ENCODE data around the gene RAB11B. TPM values are rescaled to one million over a fixed set of nuclear protein-coding genes. Genes with fewer than 3 reads are reported as not detected.

RAB11B gene
- total and polyA plus RNA-seq, 4 donors: 27.3 to 91.2 (median 45.0) TPM

GRCh38 chr19:8396563-8397203 is 6.5 kb downstream of the RAB11B start (continued):
- TF ChIP-seq FOXA2 (IDR thresholded peaks at IDR 0.05): no peak

GRCh38 chr19:8397271-8397670 is 7.1 kb downstream of the RAB11B start:
- peak overlapping the region in 1 of 2 donors; percentile 1 for H3K27ac ChIP-seq (ENCODE audit: low read depth in 1 of 2, low read length in 2 of 2)
- peaks cover under 1 to 19% (median 11%) of the 10 kb centered on the region in 4 donors for H3K36me3 ChIP-seq (ENCODE audit: control insufficient read depth in 4 of 4, insufficient read depth in 3 of 4, low read depth in 1 of 4, low read length in 3 of 4)
- no peaks in the 10 kb centered on the region for H3K9me3 ChIP-seq (ENCODE audit: control insufficient read depth in 4 of 4, low read length in 3 of 4)
- H3K27me3 ChIP-seq (ENCODE audit: control insufficient read depth in 4 of 4, insufficient read depth in 4 of 4, low read length in 3 of 4): no peaks in the 10 kb centered on the region
- H3K4me1 ChIP-seq (ENCODE audit: control insufficient read depth in 4 of 4, insufficient read depth in 4 of 4, low read length in 3 of 4): peaks cover 11 to 46% (median 32%) of the 10 kb centered on the region in 4 donors
- H3K4me3 ChIP-seq (ENCODE audit: low read depth in 1 of 3, low read length in 3 of 3): no peak overlapping the region
- 67% methylated on average over 7 of the region's 7 CpGs for WGBS
- no peak for DNase-seq (ENCODE audit: low spot score)
- no peak for TF ChIP-seq RAD21 (IDR thresholded peaks at IDR 0.05)
- no peak overlapping the region for H3K9ac ChIP-seq (ENCODE audit: low read depth in 1 of 2, low read length in 2 of 2)

- no peak for DNase-seq (ENCODE audit: low spot score)
- Histone ChIP-seq H3K4me3 (ENCODE audit: low read depth in 1 of 3, low read length in 3 of 3) (no peak overlapping the region), H3K27me3 (ENCODE audit: control insufficient read depth in 4 of 4, insufficient read depth in 4 of 4, low read length in 3 of 4) (no peaks in the 10 kb centered on the region), H3K4me1 (ENCODE audit: control insufficient read depth in 4 of 4, insufficient read depth in 4 of 4, low read length in 3 of 4) (peaks cover 9 to 41% (median 30%) of the 10 kb centered on the region in 4 donors), H3K36me3 (ENCODE audit: control insufficient read depth in 4 of 4, insufficient read depth in 3 of 4, low read depth in 1 of 4, low read length in 3 of 4) (peaks cover 6 to 21% (median 12%) of the 10 kb centered on the region in 4 donors), H3K9me3 (ENCODE audit: control insufficient read depth in 4 of 4, low read length in 3 of 4) (no peaks in the 10 kb centered on the region), H3K9ac (ENCODE audit: low read depth in 1 of 2, low read length in 2 of 2) (no peak overlapping the region), H3K27ac (ENCODE audit: low read depth in 1 of 2, low read length in 2 of 2) (no peak overlapping the region)
- no peak for TF ChIP-seq RAD21 (IDR thresholded peaks at IDR 0.05)
- TF ChIP-seq RXRA (IDR thresholded peaks at IDR 0.05): no peak
- TF ChIP-seq HNF4G (IDR thresholded peaks at IDR 0.05): no peak
- no peak for TF ChIP-seq REST (IDR thresholded peaks at IDR 0.05)
- TF ChIP-seq YY1 (IDR thresholded peaks at IDR 0.05): no peak
- no peak for TF ChIP-seq EGR1 (IDR thresholded peaks at IDR 0.05; ENCODE audit: low read depth in 2 of 2)
- TF ChIP-seq HNF4A (conservative IDR thresholded peaks at IDR 0.05): no peak
- no peak for TF ChIP-seq ATF3 (IDR thresholded peaks at IDR 0.05)
- no peak for TF ChIP-seq JUND (IDR thresholded peaks at IDR 0.05)
- TF ChIP-seq, protein P1, sequence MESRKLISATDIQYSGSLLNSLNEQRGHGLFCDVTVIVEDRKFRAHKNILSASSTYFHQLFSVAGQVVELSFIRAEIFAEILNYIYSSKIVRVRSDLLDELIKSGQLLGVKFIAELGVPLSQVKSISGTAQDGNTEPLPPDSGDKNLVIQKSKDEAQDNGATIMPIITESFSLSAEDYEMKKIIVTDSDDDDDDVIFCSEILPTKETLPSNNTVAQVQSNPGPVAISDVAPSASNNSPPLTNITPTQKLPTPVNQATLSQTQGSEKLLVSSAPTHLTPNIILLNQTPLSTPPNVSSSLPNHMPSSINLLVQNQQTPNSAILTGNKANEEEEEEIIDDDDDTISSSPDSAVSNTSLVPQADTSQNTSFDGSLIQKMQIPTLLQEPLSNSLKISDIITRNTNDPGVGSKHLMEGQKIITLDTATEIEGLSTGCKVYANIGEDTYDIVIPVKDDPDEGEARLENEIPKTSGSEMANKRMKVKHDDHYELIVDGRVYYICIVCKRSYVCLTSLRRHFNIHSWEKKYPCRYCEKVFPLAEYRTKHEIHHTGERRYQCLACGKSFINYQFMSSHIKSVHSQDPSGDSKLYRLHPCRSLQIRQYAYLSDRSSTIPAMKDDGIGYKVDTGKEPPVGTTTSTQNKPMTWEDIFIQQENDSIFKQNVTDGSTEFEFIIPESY (IDR thresholded peaks at IDR 0.05): no peak
- WGBS: 91% methylated on average over 10 of the region's 10 CpGs
These were observed 7.7 kb downstream of the RAB11B start for GRCh38 chr19:8397746-8398310.
